Esophagus (tissue), 2 donors: ENCODE measurements around the gene KCNG2. TPM values are rescaled to one million over a fixed set of nuclear protein-coding genes. Genes with fewer than 3 reads are reported as not detected.

Source experiments
- polyA plus RNA-seq, 2 donors: library from polyadenylated mRNA; stranded (reverse); fragments of 200-250 nt; gene quantifications; one replicate each; pipeline ENCODE4 v1.2.3, GENCODE V29; 2013
- donor health status: healthy with polysubstance abuse.
- donor health status: Bipolar disorder and iron deficiency.

KCNG2 gene
- polyA plus RNA-seq, 2 donors = 0.04 TPM; not detected in 1

Other genes with a start within 250 kb of the KCNG2 start
- gene CTDP1, start 118.1 kb upstream of the KCNG2 start, polyA plus RNA-seq = 10 to 100 TPM; 10.8 to 13.0 TPM
- gene SLC66A2, start 153.7 kb downstream of the KCNG2 start, polyA plus RNA-seq = 10 to 100 TPM; 38.8 to 57.7 TPM
- gene HSBP1L1, start 166.7 kb downstream of the KCNG2 start, polyA plus RNA-seq = 10 to 100 TPM; 26.0 to 96.9 TPM
- gene TXNL4A, start 190.6 kb downstream of the KCNG2 start, polyA plus RNA-seq = 10 to 100 TPM; 65.2 to 66.7 TPM
- 10 to 100 TPM; 10.5 to 19.5 TPM for gene RBFA, start 236.5 kb downstream of the KCNG2 start, polyA plus RNA-seq